Endometrial microvascular endothelial cells (primary cell): ENCODE data around the gene PARVB. TPM values are rescaled to one million over a fixed set of nuclear protein-coding genes. Genes with fewer than 3 reads are reported as not detected.

ENCODE experiments used
- in situ Hi-C: cut with HindIII; loops from 2 replicates; pipeline ENCODE4 v1.10.0; 2017; ENCODE audit warnings: low sequenced_read_pairs, low pct_unique_long_range_greater_than_20kb; ENCODE audit errors: inconsistent ontology term
- total RNA-seq: library from RNA; depleted of rRNA; stranded (reverse); fragments of >200 nt; gene quantifications from one replicate; pipeline ENCODE4 v1.2.3, GENCODE V29; 2015; ENCODE audit errors: inconsistent ontology term

The PARVB gene
- 307 TPM for total RNA-seq

GRCh38 chr22:44024288-44024921, at the start of gene PARVB:
PARVB (plus strand) TSS chr22:44024302; CDS start chr22:44024340, 38 bp downstream.
- in situ Hi-C loops, result no loop called here

- in situ Hi-C loops, result no loop called here
These were observed 49.1 kb upstream of the PARVB start for GRCh38 chr22:43975041-43975440.

- in situ Hi-C loops, result no loop called here
These were observed 47.0 kb upstream of the PARVB start for GRCh38 chr22:43976861-43977795.

GRCh38 chr22:43978558-43978957, 45.5 kb upstream of the PARVB start:
- in situ Hi-C loops, result no loop called here

GRCh38 chr22:43980579-43980978, 43.5 kb upstream of the PARVB start:
- in situ Hi-C loops, result no loop called here

GRCh38 chr22:43980996-43981395, 43.1 kb upstream of the PARVB start:
- in situ Hi-C loops, result no loop called here

GRCh38 chr22:43983808-43984207, 40.3 kb upstream of the PARVB start:
- in situ Hi-C loops, result no loop called here

- in situ Hi-C loops, result no loop called here
These were observed 38.6 kb upstream of the PARVB start for GRCh38 chr22:43985532-43985931.

- in situ Hi-C loops, result no loop called here
These were observed 35.8 kb upstream of the PARVB start for GRCh38 chr22:43988116-43988820.

- in situ Hi-C loops, result no loop called here
These were observed 35.1 kb upstream of the PARVB start for GRCh38 chr22:43988960-43989359.

GRCh38 chr22:43990044-43990443, 34.1 kb upstream of the PARVB start:
- in situ Hi-C loops, result no loop called here

- in situ Hi-C loops, result no loop called here
These were observed 32.6 kb upstream of the PARVB start for GRCh38 chr22:43991316-43992020.

- in situ Hi-C loops, result no loop called here
These were observed 31.7 kb upstream of the PARVB start for GRCh38 chr22:43992331-43992821.

- in situ Hi-C loops, result no loop called here
These were observed 30.9 kb upstream of the PARVB start for GRCh38 chr22:43993072-43993760.

- in situ Hi-C loops, result no loop called here
These were observed 30.1 kb upstream of the PARVB start for GRCh38 chr22:43994006-43994405.

- in situ Hi-C loops, result no loop called here
These were observed 29.7 kb upstream of the PARVB start for GRCh38 chr22:43994416-43994815.

- in situ Hi-C loops, result no loop called here
These were observed 28.9 kb upstream of the PARVB start for GRCh38 chr22:43995057-43995685.

- in situ Hi-C loops, result no loop called here
These were observed 28.3 kb upstream of the PARVB start for GRCh38 chr22:43995798-43996169.
